Neural progenitor cell (in vitro differentiated cells): ENCODE measurements around the gene USP48.

Experiments
- CTCF ChIP-seq: fragments of 200-600 bp; sonication (generic); IDR thresholded peaks from 2 replicates; pipeline ENCODE4 v1.5.1; 2017; ENCODE audit warnings: antibody characterized with exemption, mild to moderate bottlenecking
- EZH2 ChIP-seq: fragments of 200-600 bp; sonication (generic); IDR thresholded peaks from 2 replicates; pipeline ENCODE4 v1.6.1; 2017; ENCODE audit warnings: antibody characterized with exemption, mild to moderate bottlenecking, moderate library complexity
- EZH2phosphoT487 ChIP-seq: fragments of 200-600 bp; sonication (generic); IDR thresholded peaks from 2 replicates; pipeline ENCODE4 v1.6.1; 2017; ENCODE audit warnings: antibody characterized with exemption

- TF ChIP-seq CTCF (no peak), EZH2 (no peak), EZH2phosphoT487 (no peak)
These were observed 143.3 kb downstream of the USP48 start for GRCh38 chr1:21639594-21640041.
